IMR-90 (cell line): ENCODE measurements around the gene DNAH5.

ENCODE experiments used
- CHD1 ChIP-seq: IDR thresholded peaks from 2 replicates; pipeline ENCODE4 v1.6.1; 2012; ENCODE audit warnings: low read depth, low read length, improper control_type of control experiment
- FOS ChIP-seq: fragments of 150-350 bp; IDR thresholded peaks from 2 replicates; pipeline ENCODE4 v1.6.1; 2016; ENCODE audit warnings: low read depth, low read length
- MAFK ChIP-seq: IDR thresholded peaks from 2 replicates; pipeline ENCODE4 v1.6.1; 2012; ENCODE audit warnings: low read depth, low read length, improper control_type of control experiment
- POLR2A ChIP-seq: IDR thresholded peaks from 2 replicates; pipeline ENCODE4 v1.6.1; 2012; ENCODE audit warnings: mild to moderate bottlenecking, low read depth, low read length
- RAD21 ChIP-seq: IDR thresholded peaks from 2 replicates; pipeline ENCODE4 v1.6.1; 2012; ENCODE audit warnings: low read length, improper control_type of control experiment
- SMC3 ChIP-seq: fragments of 150-350 bp; IDR thresholded peaks from 2 replicates; pipeline ENCODE4 v1.6.1; 2016; ENCODE audit warnings: low read depth, mild to moderate bottlenecking, antibody characterized with exemption, low read length, moderate library complexity
- TF ChIP-seq, protein P1 (sequence below): conservative IDR thresholded peaks from 2 replicates; pipeline ENCODE4 v1.5.1; 2012; ENCODE audit warnings: mild to moderate bottlenecking, low read depth, low read length, improper control_type of control experiment
- TF ChIP-seq, protein P2 (sequence below): fragments of 150-350 bp; IDR thresholded peaks from 2 replicates; pipeline ENCODE4 v1.6.1; 2017; ENCODE audit warnings: mild to moderate bottlenecking, antibody characterized with exemption, low read length, low read depth

DNA sequence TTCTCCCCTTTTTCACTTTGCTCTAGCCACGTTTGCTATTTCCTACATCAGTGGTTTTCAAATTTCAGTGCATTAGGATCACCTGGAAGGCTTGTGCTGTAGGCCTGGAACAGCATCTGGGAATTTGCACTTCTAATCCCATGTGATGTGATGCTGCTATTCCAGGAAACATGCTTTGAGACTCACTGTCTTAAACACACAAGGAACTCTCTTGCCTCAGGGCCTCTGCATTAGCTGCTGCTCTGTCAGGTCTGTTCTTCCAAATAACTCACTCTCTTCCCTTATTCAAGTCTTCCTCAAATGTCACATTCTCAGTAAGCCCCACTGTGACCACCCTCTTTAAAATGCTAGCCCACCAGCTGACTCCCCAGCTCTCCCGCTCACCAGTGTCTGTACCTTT is 204.0 kb downstream of the DNAH5 start:
- TF ChIP-seq, protein P1, sequence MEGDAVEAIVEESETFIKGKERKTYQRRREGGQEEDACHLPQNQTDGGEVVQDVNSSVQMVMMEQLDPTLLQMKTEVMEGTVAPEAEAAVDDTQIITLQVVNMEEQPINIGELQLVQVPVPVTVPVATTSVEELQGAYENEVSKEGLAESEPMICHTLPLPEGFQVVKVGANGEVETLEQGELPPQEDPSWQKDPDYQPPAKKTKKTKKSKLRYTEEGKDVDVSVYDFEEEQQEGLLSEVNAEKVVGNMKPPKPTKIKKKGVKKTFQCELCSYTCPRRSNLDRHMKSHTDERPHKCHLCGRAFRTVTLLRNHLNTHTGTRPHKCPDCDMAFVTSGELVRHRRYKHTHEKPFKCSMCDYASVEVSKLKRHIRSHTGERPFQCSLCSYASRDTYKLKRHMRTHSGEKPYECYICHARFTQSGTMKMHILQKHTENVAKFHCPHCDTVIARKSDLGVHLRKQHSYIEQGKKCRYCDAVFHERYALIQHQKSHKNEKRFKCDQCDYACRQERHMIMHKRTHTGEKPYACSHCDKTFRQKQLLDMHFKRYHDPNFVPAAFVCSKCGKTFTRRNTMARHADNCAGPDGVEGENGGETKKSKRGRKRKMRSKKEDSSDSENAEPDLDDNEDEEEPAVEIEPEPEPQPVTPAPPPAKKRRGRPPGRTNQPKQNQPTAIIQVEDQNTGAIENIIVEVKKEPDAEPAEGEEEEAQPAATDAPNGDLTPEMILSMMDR: no peak
- TF ChIP-seq, protein P2, sequence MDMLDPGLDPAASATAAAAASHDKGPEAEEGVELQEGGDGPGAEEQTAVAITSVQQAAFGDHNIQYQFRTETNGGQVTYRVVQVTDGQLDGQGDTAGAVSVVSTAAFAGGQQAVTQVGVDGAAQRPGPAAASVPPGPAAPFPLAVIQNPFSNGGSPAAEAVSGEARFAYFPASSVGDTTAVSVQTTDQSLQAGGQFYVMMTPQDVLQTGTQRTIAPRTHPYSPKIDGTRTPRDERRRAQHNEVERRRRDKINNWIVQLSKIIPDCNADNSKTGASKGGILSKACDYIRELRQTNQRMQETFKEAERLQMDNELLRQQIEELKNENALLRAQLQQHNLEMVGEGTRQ: no peak
- TF ChIP-seq MAFK: no peak
- TF ChIP-seq POLR2A: no peak
- no peak for TF ChIP-seq FOS
- TF ChIP-seq SMC3: no peak
- no peak for TF ChIP-seq RAD21
- no peak for TF ChIP-seq CHD1
